Caco-2 (cell line): Measurements from ENCODE around the gene MRPL27. TPM values are rescaled to one million over a fixed set of nuclear protein-coding genes. Genes with fewer than 3 reads are reported as not detected.

Source experiments
- BruUV-seq: library from RNA; stranded (reverse); fragments of 400-500 nt; replicated peaks from 2 replicates; lab custom pipeline; 2021; lab: Mats Ljungman, UMichigan
- CTCF ChIA-PET: fragments of 300-600 bp; sonication (Branson Sonifier 250); formaldehyde crosslinking; loops from one replicate; lab custom pipeline; 2022; ENCODE audit warnings: antibody characterized with exemption; lab: Charles Lee
- POLR2A ChIA-PET: fragments of 300-600 bp; sonication (Branson Sonifier 250); formaldehyde crosslinking; loops from one replicate; lab custom pipeline; 2022; ENCODE audit warnings: antibody characterized with exemption; lab: Charles Lee
- DNase-seq, 2 experiments: peaks; one replicate each; pipeline versions ENCODE4 v3.0.0 to v3.0.0-alpha.2; 2020 to 2022
- H3K27me3 ChIP-seq: replicated peaks from 2 replicates; pipeline ENCODE4 v1.6.0; 2011; ENCODE audit warnings: low read length; ENCODE audit not compliant: control insufficient read depth, insufficient read depth
- H3K36me3 ChIP-seq: 2 replicates; pipeline ENCODE4 v1.5.1; 2011; ENCODE audit warnings: low read length; ENCODE audit not compliant: control insufficient read depth, insufficient read depth
- H3K4me1 ChIP-seq: fragments of 250-450 bp; sonication (Bioruptor Pico); 2 replicates; pipeline ENCODE4 v1.5.1; 2020; ENCODE audit warnings: mild to moderate bottlenecking
- H3K4me3 ChIP-seq: 2 replicates; pipeline ENCODE4 v1.5.1; 2011; ENCODE audit warnings: low read depth, mild to moderate bottlenecking, control low read depth, low read length
- H3K9me3 ChIP-seq: fragments of 250-450 bp; sonication (Bioruptor Pico); 2 replicates; pipeline ENCODE4 v1.5.1; 2020; ENCODE audit warnings: mild to moderate bottlenecking, moderate library complexity
- H3K27ac Mint-ChIP-seq: one replicate; pipeline ENCODE4 v1.8.0; 2022; ENCODE audit warnings: mixed read lengths; ENCODE audit not compliant: unreplicated experiment
- H3K27me3 Mint-ChIP-seq: one replicate; pipeline ENCODE4 v1.8.0; 2022; ENCODE audit warnings: mixed read lengths; ENCODE audit not compliant: insufficient read depth, unreplicated experiment
- H3K36me3 Mint-ChIP-seq: one replicate; pipeline ENCODE4 v1.8.0; 2022; ENCODE audit warnings: mild to moderate bottlenecking, mixed read lengths; ENCODE audit not compliant: insufficient read depth, unreplicated experiment
- H3K4me1 Mint-ChIP-seq: one replicate; pipeline ENCODE4 v1.8.0; 2022; ENCODE audit warnings: low read depth, mixed read lengths; ENCODE audit not compliant: unreplicated experiment
- H3K4me3 Mint-ChIP-seq: one replicate; pipeline ENCODE4 v1.8.0; 2022; ENCODE audit warnings: mild to moderate bottlenecking, moderate library complexity, mixed read lengths; ENCODE audit not compliant: unreplicated experiment
- H3K9me3 Mint-ChIP-seq: one replicate; pipeline ENCODE4 v1.8.0; 2022; ENCODE audit warnings: mixed read lengths; ENCODE audit not compliant: unreplicated experiment
- intact Hi-C: fragments of 100-400 bp; cut with micrococcal nuclease; formaldehyde crosslinking; loops from one replicate; pipeline ENCODE4 v1.10.0; 2022; ENCODE audit not compliant: unreplicated experiment
- total RNA-seq: library from RNA; stranded (reverse); gene quantifications from 2 replicates; pipeline ENCODE4 v1.2.3, GENCODE V29; 2022
- TF ChIP-seq, protein P1 (sequence below), 2 experiments: fragments of 200-600 bp in 1 of 2; IDR thresholded peaks; 1 replicate in 1 of 2; 2 replicates in 1 of 2; pipeline versions ENCODE4 v1.5.1 to v1.8.0; 2011 to 2022; ENCODE audit warnings: antibody characterized with exemption in 1 of 2, control low read depth in 1 of 2, inconsistent platforms in 1 of 2, low read depth in 1 of 2, low read length in 1 of 2, mild to moderate bottlenecking in 1 of 2, moderate library complexity in 1 of 2; ENCODE audit not compliant: insufficient read depth in 1 of 2, severe bottlenecking in 1 of 2, unreplicated experiment in 1 of 2

Gene MRPL27
- total RNA-seq, 1 experiment from 2014 or later, result 196 TPM

DNA sequence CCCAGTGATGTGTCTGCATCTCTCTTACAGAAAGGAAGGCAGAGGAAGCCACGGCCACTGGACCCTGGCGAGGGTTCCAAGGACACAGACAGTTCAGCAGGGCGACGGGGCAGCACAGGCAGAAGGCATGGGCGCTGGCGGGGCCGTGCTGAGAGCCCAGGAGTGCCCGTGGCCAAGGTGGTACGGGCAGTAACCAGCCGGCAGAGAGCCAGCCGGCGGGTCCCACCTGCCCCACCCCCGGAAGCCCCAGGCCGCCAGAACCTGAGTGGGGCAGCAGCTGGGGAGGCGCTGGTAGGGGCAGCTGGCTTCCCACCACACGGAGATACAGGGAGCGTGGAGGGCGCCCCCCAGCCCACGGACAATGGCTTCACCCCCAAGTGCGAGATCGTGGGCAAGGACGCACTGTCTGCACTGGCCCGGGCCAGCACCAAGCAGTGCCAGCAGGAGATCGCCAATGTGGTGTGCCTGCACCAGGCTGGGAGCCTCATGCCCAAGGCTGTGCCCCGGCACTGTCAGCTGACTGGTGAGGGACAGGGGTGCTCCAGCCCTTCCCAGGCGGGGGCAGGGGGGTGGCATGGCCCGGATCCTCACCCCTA is 19.3 kb downstream of the MRPL27 start:
- TF ChIP-seq, protein P1, sequence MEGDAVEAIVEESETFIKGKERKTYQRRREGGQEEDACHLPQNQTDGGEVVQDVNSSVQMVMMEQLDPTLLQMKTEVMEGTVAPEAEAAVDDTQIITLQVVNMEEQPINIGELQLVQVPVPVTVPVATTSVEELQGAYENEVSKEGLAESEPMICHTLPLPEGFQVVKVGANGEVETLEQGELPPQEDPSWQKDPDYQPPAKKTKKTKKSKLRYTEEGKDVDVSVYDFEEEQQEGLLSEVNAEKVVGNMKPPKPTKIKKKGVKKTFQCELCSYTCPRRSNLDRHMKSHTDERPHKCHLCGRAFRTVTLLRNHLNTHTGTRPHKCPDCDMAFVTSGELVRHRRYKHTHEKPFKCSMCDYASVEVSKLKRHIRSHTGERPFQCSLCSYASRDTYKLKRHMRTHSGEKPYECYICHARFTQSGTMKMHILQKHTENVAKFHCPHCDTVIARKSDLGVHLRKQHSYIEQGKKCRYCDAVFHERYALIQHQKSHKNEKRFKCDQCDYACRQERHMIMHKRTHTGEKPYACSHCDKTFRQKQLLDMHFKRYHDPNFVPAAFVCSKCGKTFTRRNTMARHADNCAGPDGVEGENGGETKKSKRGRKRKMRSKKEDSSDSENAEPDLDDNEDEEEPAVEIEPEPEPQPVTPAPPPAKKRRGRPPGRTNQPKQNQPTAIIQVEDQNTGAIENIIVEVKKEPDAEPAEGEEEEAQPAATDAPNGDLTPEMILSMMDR (IDR thresholded peaks at IDR 0.05; ENCODE audit: insufficient read depth in 1 of 2, low read depth in 1 of 2, low read length in 1 of 2, severe bottlenecking in 1 of 2, unreplicated experiment in 1 of 2), result no peak
- Mint-ChIP-seq H3K4me1 (no peaks in the 10 kb centered on the region), H3K27ac (no peak overlapping the region), H3K27me3 (no peaks in the 10 kb centered on the region), H3K36me3 (peaks cover 39% of the 10 kb centered on the region), H3K4me3 (no peak overlapping the region), H3K9me3 (no peaks in the 10 kb centered on the region)
- CTCF ChIA-PET, result interaction anchor here (1.0 kb wide), 1 partner anchor 9 kb away, joined by 3 read pairs; no protein-coding TSS in a partner anchor
- peak in 1 of 2 experiments; percentile 41 for DNase-seq
- Histone ChIP-seq H3K4me1 (no peaks in the 10 kb centered on the region), H3K27me3 (no peaks in the 10 kb centered on the region), H3K36me3 (peaks cover 16% of the 10 kb centered on the region), H3K4me3 (no peak overlapping the region), H3K9me3 (no peaks in the 10 kb centered on the region)
- no TSS peak for BruUV-seq
- POLR2A ChIA-PET, result no interaction called here
- intact Hi-C loops, result no loop called here

DNA sequence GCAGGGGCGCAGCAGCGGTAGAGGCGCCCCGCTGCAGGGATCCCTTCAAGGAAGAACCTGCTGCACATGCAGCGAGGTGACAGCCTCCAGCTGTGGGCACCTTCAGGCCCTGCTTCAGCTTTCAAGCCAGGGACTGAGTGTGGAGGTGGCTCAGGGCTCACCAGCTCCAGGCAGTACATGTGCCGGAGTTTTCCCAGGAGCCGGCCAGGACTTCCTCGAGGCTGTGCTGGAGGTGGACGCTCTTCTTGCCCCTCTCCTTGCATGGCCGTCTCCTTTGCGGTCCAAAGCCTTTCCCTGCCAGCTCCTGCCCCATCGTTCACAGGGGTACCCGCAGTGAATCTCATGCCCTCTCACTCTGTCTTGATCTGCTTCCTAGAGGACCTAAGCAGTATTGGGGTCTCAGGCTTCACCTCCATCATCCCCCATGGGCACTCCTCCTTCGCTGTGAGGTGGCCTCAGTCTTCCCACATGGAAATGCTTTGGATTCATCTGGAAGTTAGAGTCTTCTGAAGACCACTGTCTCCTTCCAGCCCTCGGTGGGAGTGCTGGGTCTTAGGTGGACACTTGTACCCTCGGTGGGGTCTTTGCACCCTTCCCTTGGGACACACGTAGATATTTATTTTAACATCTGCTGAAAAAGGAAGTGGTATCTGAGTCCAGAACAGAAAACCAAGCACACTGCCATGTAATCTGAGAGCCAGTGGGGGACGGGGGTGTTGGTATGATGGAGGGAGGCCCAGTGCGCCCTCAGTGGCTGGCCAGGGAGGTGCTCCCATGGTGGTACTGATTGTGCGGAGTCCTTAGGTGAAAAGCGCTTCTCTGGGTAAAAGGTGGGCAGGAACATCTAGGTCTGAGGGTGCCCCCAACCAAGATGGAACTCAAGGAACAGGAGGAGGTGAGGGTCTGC is 20.0 kb downstream of the MRPL27 start:
- no TSS peak for BruUV-seq
- Mint-ChIP-seq H3K36me3 (peaks cover 37% of the 10 kb centered on the region), H3K4me3 (no peak overlapping the region), H3K9me3 (no peaks in the 10 kb centered on the region), H3K27ac (no peak overlapping the region), H3K4me1 (peaks cover 4% of the 10 kb centered on the region), H3K27me3 (no peaks in the 10 kb centered on the region)
- peaks cover 13% of the 10 kb centered on the region for H3K36me3 ChIP-seq
- H3K4me3 ChIP-seq, result no peak overlapping the region
- ChIA-PET CTCF (interaction anchor here (0.6 to 1.9 kb wide), 2 partner anchors 10 to 676 kb away, joined by 4 to 7 read pairs; no protein-coding TSS in a partner anchor), POLR2A (interaction anchor here (0.5 kb wide), 1 partner anchor 12 kb away, joined by 3 read pairs; no protein-coding TSS in a partner anchor)
- TF ChIP-seq, protein P1 (IDR thresholded peaks at IDR 0.05; ENCODE audit: insufficient read depth in 1 of 2, low read depth in 1 of 2, low read length in 1 of 2, severe bottlenecking in 1 of 2, unreplicated experiment in 1 of 2), result no peak
- peak in 1 of 2 experiments; percentile 39 for DNase-seq
- no peaks in the 10 kb centered on the region for H3K27me3 ChIP-seq
- no peaks in the 10 kb centered on the region for H3K9me3 ChIP-seq
- H3K4me1 ChIP-seq, result no peaks in the 10 kb centered on the region; the same call in 1 of the 2 replicates
- intact Hi-C loops, result no loop called here

DNA sequence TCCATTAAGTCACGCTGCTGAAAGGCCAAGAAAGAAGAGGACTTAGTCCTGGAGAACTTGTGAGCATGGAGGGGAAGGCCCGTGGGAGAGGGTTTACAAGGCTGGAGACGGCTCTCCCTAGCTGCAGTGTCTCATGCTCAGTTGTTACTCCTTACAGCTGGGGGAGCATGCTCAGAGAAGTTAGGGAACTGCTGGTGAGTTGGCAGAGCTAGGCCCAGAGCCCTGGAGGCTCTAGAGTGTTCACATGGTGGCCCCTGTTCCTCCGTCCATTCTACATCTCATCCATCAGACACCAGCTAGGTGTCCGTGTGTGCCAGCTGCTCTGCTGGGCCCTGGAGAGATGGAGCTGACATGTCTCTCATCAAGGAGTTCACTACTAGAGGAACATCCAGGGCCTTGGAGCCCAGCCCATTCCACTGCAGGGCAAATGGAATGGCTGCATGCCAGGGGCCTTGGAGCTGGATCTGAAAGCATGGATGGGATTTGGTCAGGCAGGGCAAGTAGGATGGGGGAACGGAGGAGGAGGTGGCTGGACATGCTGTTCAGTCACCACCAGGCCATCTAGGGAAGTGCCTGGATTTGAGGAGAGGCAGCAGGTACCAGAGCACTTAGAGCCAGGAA is 20.8 kb downstream of the MRPL27 start:
- no TSS peak for BruUV-seq
- POLR2A ChIA-PET, result interaction anchor here (0.5 to 0.6 kb wide), 2 partner anchors 13 to 19 kb away, joined by 3 to 7 read pairs; no protein-coding TSS in a partner anchor

More for the DNA sequence above, 20.8 kb downstream of the MRPL27 start:
- H3K9me3 Mint-ChIP-seq, result no peaks in the 10 kb centered on the region
- H3K9me3 ChIP-seq, result no peaks in the 10 kb centered on the region
- DNase-seq, result peak in 1 of 2 experiments; percentile 43
- no peak overlapping the region for H3K4me3 Mint-ChIP-seq
- no peaks in the 10 kb centered on the region for H3K27me3 Mint-ChIP-seq
- intact Hi-C loops, result no loop called here
- H3K36me3 ChIP-seq, result peaks cover 9% of the 10 kb centered on the region
- H3K27me3 ChIP-seq, result no peaks in the 10 kb centered on the region
- CTCF ChIA-PET, result interaction anchor here (0.6 to 1.9 kb wide), 2 partner anchors 11 to 675 kb away, joined by 4 to 7 read pairs; no protein-coding TSS in a partner anchor
- H3K4me1 Mint-ChIP-seq, result peaks cover 8% of the 10 kb centered on the region
- H3K36me3 Mint-ChIP-seq, result peaks cover 31% of the 10 kb centered on the region
- no peak overlapping the region for H3K4me3 ChIP-seq
- peaks cover 4% of the 10 kb centered on the region for H3K4me1 ChIP-seq
- TF ChIP-seq, protein P1 (IDR thresholded peaks at IDR 0.05; ENCODE audit: insufficient read depth in 1 of 2, low read depth in 1 of 2, low read length in 1 of 2, severe bottlenecking in 1 of 2, unreplicated experiment in 1 of 2), result no peak
- H3K27ac Mint-ChIP-seq, result no peak overlapping the region
